HG02678 (cell line): ENCODE data around the gene UPP1.
"Not testable (repeated sequence)": the region's sequence is repeated elsewhere in the genome, so short reads cannot be mapped to it uniquely, and the experiment has no call there.

ENCODE experiments used
- ATAC-seq: cut with Tn5 transposase; IDR thresholded peaks from one replicate; pipeline ENCODE4 v1.9.1; 2021; ENCODE audit warnings: mild to moderate bottlenecking, moderate library complexity; ENCODE audit not compliant: unreplicated experiment

UPP1 gene

GRCh38 chr7:48110868-48111267 is 21.8 kb downstream of the UPP1 start:
- ATAC-seq: no peak

GRCh38 chr7:48111596-48111995 is 22.5 kb downstream of the UPP1 start:
- no peak for ATAC-seq

- no peak for ATAC-seq
Observed at GRCh38 chr7:48112401-48113165, 23.5 kb downstream of the UPP1 start.

DNA sequence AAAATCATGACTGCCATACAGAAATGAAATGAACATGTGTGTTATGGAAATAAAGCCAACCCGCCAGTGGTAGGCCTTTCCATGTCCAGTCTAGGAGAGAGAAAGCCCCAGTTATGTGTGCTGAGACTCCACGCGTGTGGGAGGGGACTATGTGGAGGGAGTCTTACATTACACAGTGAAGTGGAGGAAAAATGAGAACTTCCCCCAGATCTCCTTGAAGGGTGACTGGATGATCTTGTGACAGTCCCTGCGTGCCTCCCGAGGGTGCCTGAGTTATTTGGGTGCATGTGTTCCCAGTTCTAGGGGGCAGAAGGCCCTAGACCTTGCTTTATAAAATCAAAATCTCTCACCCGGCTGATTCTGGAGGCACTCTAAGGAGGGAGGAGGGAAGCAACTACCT is 24.2 kb downstream of the UPP1 start:
- ATAC-seq: no peak

- ATAC-seq: no peak
Observed at GRCh38 chr7:48114115-48114514, 25.1 kb downstream of the UPP1 start.

DNA sequence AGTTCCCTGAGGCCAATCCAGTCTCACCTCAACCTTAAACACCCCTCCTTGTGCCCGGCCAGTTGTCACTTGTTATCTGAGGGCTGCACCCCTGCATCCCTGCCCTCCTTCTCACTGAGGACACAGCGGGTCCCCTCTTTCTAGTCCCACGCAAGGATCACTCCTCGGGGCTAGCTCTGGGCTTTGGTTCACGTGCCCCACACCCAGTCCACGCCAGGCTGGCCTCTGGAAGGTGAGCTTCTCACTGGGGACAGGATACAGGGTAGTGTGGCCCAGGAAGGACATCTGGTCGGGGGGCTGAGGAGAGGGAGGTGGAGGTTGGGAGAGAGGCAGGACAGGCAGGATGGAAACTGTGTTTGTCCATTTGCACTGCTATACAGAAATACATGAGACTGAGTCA is 25.5 kb downstream of the UPP1 start:
- no peak for ATAC-seq

DNA sequence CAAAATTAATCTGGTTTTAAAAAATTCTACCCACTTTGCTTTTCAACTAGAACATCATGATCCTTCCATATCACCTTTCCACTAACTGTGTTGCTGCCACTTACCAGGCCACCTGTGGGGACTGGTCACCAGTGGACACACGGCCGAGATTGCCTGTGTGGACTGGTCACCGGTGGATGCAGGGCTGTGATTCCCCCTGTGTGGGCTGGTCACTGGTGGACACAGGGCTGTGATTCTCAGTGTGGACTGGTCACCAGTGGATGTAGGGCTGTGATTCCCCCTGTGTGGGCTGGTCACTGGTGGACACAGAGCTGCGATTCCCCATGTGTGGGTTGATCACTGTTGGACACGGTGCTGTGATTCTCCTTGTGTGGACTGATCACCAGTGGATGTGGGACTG is 27.0 kb downstream of the UPP1 start:
- ATAC-seq: no peak

DNA sequence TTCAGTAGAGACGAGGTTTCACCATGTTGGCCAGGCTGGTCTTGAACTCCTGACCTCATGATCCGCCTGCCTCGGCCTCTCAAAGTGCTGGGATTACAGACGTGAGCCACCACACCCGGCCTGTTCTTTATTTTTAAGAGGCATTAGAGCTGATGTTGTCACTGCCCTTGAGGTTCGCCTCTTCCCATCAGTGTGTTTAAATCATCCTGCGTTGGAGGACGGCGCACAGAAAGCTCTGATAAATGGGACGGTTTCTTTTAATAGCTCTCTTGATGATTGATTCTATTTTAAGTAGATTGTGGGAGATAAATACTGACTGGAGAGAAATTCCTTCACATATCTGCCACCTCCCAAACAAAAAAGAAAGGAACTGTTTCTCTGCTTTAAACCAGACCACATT is 29.0 kb downstream of the UPP1 start:
- no peak for ATAC-seq

DNA sequence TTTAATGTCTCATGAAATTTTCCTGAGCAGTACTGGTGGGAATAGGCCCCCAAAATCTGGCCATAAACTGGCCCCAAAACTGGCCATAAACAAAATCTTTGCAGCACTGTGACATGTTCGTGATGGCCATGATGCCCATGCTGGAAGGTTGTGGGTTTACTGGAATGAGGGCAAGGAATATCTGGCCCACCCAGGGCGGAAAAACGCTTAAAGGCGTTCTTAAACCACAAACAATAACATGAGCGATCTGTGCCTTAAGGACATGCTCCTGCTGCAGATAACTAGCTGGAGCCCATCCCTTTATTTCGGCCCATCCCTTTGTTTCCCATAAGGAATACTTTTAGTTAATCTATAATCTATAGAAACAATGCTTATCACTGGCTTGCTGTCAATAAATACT is 31.5 kb downstream of the UPP1 start:
- ATAC-seq: not testable (repeated sequence)

GRCh38 chr7:48126037-48126436 is 37.0 kb downstream of the UPP1 start:
- ATAC-seq: no peak

GRCh38 chr7:48130658-48131108 is 41.6 kb downstream of the UPP1 start:
- no peak for ATAC-seq

- no peak for ATAC-seq
Observed at GRCh38 chr7:48132792-48133191, 43.7 kb downstream of the UPP1 start.

DNA sequence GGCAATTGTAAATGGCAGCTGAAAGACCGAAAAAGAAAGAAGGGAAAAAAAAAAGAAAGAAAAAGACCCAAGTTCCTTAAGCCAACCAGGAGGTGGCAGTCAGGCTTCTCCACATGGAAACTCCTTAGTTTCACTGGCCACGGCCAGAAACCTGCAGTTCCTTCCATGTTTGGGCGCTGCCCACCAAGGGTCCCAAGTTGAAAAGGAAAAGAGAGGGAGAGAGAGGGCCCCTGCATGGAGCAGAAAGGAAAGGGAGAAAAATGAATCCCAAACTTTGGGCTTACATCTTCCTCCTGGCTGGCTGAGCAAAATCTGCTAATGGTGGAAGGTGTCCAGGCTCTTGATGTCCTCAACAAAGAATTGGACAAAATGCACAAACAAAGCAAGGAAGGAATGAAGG is 50.4 kb downstream of the UPP1 start:
- ATAC-seq: no peak

DNA sequence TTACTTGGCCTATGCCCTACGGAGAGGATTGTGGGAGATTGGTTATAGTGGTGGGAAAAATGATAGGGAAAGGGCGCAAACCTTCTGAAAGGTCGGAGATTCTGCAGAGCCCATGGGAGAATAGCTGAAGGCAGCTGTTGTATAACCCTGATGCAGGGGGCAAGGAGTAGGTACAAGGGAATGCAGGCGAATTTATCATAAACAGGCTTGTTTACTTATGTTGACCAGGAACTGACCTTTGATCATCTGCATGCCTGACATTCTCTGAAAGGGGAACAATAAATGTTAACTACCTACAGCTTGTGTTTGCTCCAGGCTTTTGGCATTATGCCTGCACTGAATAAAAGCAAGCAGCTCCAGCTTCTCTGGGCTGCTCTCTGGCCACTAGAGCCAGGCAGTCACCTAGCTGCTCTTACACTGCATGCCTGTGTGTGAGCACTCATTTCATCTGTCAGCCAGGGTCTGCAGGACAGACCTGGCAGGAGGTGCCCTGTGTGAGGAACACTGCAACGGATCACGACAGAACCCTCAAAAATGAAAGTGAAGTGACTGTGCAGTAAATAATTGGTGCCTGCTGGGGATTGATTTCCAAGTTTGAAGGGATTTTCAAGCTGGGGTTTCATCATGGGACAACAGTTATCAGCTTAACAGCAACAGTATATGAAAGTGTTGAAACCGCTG is 51.1 kb downstream of the UPP1 start:
- ATAC-seq: no peak

GRCh38 chr7:48141521-48141920 is 52.5 kb downstream of the UPP1 start:
- no peak for ATAC-seq

DNA sequence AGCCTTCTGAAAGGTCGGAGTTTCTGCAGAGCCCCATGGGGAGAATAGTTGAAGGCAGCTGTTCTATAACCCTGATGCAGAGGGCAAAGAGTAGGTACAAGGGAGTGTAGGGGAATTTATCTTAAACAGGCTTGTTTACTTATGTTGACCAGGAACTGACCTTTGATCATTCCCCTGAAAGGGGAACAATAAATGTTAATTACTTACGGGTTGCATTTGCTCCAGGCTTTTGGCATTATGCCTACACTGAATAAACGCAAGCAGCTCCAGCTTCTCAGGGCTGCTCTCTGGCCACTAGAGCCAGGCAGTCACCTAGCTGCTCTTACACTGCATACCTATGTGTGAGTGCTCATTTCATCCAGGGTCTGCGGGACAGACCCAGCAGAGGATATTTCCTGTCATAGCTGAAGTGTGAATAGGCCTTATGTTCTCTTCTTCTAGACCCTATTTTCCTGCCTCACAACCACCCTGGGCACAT is 55.3 kb downstream of the UPP1 start:
- no peak for ATAC-seq

DNA sequence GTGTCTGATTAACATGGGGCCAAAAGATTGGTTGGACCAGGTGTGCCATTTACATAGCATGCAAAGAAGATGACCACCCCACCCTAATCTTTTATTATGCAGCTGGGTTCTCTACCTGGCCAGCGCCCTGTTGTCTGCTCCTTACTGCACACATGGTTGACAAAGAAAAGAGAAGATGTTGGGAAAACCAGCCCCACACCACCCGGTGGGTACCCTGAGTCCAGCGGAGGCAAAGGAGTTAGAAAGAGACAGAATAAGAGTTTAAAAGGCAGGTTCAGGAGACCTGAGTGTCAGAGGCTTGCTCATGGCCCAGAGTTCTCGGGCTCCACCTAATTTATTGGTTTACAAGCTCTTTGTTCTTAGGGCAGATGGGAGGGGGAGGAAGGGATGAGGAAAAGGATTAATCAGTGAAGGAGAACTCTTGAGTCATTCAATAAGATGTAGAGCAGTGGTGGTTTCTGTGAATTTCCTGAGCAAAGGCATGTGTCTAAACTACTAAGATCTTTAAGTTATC is 58.1 kb downstream of the UPP1 start:
- no peak for ATAC-seq

- not testable (repeated sequence) for ATAC-seq
Observed at GRCh38 chr7:48147690-48148089, 58.6 kb downstream of the UPP1 start.

DNA sequence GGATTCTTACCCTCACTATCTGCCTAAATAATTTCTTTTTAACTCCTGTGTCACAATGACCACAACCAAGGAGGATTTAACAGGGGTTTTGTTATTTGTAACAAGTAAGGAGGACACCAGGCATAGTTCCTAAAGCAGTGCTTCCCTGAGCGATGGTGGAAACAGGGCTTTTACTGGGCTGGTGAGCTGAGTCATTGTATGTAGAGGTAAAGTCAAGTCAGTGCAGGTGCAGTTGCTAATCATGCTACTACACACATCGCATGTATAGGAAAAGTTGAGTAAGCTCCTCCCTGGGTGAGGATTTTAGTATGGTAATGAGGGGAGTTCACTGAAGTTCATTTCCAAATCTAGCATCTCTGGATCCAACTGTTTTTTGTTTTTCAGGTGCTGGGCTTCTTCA is 59.2 kb downstream of the UPP1 start:
- ATAC-seq: no peak

GRCh38 chr7:48149058-48149457 is 60.0 kb downstream of the UPP1 start:
- ATAC-seq: no peak

DNA sequence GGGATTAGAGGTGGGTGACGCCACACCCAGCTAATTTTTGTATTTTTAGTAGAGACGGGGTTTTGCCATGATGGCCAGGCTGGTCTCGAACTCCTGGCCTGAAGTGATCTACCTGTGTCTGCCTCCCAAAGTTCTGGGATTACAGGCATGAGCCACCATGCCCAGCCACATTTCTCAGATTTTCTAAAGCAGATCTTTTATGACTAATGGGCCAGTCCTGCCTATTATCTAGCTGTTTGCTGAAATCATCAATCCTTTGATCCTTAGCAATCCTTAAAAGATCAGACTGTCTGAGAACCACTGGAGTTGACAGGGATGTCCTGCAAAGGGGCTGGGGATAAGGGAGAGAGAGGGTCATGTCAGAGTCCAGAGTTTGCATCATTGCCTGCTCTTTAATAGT is 61.0 kb downstream of the UPP1 start:
- ATAC-seq: no peak

- peak; percentile 61 for ATAC-seq
Observed at GRCh38 chr7:48154792-48155413, 65.8 kb downstream of the UPP1 start.
